Measurements from ENCODE around the gene PI4KA.

DNA sequence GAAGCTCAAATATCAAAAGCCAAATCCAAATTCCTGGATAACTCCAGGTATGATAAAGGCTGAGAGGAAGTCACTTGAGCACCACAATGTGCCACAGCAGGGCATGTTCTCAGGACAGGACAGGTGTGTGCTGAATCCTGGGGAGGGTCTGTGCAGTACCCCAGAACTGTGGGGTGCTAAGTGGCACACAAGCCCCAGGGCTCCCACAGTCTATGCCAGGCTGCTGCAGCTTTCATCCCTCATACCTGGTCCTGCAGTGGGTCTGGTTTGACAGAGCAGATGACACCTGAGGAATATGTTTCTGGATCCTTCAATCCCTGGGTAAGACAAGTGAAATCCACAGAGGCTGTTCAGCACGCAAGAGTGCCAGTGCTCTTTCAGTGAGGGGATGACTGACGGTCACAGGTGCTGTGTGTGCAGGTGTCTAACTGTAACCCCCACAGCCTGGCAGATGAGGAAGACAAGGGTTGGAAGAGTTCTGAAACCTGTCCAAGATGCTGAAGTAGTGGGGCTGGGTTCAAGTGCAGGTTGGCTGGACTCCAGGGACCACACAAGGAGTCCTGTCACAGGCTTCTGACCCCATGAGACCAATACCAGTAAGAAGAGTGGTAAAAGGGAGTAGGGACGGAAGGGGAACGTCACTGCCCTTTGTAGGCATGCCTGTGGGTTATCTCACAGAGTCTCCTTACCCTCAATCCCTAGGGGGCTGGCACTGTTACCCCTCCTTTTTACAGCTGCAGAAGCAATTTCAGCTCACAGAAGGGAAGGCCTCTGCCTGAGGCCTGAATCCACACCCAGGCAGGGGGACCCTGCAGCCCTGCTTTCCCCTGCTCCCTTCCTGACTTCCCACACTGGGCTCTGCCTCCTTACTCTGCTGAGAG is 70.6 kb downstream of the PI4KA start:
- no peak for TF ChIP-seq RXRA (IDR thresholded peaks at IDR 0.05)
- TF ChIP-seq, protein P1, sequence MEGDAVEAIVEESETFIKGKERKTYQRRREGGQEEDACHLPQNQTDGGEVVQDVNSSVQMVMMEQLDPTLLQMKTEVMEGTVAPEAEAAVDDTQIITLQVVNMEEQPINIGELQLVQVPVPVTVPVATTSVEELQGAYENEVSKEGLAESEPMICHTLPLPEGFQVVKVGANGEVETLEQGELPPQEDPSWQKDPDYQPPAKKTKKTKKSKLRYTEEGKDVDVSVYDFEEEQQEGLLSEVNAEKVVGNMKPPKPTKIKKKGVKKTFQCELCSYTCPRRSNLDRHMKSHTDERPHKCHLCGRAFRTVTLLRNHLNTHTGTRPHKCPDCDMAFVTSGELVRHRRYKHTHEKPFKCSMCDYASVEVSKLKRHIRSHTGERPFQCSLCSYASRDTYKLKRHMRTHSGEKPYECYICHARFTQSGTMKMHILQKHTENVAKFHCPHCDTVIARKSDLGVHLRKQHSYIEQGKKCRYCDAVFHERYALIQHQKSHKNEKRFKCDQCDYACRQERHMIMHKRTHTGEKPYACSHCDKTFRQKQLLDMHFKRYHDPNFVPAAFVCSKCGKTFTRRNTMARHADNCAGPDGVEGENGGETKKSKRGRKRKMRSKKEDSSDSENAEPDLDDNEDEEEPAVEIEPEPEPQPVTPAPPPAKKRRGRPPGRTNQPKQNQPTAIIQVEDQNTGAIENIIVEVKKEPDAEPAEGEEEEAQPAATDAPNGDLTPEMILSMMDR (IDR thresholded peaks at IDR 0.05; ENCODE audit: low read depth, low read length, missing input control) = no peak

All from liver (tissue), 3 donors.